HG02642 (cell line): ENCODE results near the gene FAM163A.
"Not testable (repeated sequence)": the region's sequence is repeated elsewhere in the genome, so short reads cannot be mapped to it uniquely, and the experiment has no call there.

Source experiments
- ATAC-seq: cut with Tn5 transposase; IDR thresholded peaks from one replicate; pipeline ENCODE4 v1.9.1; 2021; ENCODE audit warnings: mild to moderate bottlenecking; ENCODE audit not compliant: unreplicated experiment, poor library complexity

FAM163A gene

DNA sequence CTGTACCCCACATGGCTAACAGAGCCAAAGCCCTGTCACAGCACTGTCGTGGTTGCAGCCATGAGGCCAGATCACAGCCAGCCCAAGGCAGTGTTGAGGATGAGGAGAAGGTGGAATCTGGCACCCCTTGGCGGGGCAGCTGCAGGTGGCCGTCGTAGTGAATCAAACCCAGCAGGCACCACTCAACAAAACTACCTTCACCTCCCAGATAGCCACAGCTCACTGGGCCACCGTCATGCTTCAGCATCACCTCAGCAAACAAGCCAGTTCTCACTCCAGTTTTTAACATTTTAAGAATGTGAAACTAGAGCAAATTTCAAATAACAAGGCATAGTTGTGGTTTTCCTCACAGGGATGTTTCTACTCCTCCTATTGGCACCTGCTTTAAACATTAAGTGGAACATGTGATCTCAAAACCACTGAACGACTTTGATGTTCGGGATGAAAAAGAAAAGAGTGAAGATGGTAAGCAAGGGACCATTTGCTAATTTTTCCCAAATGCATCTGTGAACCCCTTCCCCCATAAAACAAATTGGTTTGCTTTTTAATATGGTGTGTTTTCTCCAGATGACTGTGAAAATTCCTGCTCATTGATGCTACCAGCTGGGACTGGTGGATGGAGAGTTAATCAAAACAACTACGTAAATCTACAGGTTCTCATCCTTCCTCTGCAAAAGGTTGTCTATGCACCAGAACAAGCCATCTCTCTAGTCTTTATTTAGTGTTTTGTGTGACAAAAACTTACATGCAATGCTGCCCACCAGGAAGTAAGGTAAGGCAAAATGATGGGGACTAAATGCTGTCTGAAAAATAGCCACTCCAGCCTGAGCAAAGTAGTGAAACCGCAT lies 89.0 kb downstream of the FAM163A start:
- ATAC-seq = no peak

GRCh38 chr1:179836686-179837445 lies 93.8 kb downstream of the FAM163A start:
- not testable (repeated sequence) for ATAC-seq

DNA sequence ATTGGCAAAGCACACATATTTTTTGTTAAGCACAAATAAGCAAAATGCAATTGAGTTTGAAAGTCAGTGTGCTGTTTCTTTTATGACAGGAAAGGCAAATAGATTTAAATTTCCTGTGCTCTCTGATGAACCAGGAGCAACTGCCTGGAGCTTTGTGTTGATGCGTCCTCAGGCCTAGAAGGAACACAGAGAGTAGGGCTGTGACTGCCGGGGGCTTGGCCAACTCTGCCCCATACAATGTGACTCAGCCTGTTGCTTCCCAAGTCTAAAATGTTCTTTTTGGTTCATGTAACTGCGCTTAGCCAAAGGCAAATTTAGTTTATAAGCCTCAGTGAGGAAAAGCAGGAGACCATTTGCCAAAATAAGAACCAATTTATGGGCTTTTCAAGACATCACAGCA lies 97.0 kb downstream of the FAM163A start:
- no peak for ATAC-seq

DNA sequence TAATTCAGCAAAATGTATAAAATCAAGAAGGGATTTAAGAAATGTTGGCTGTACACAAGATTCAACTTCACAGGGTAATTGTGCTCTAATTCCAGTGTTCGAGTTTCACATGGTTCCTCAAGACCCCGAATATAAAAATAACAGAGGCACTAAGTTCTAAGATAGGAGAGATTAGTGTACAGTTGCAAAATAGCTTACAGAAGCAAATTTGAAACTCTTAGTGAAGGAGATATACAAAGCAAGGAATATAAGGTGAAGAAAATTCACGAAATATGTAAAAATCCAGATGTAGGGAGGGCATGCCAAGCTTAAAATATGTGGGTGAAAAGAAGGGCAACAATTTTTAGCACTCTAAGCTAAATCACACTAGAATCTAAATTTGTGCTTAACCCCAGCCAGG lies 105.1 kb downstream of the FAM163A start:
- no peak for ATAC-seq

GRCh38 chr1:179853102-179853501 lies 110.0 kb downstream of the FAM163A start:
- no peak for ATAC-seq

DNA sequence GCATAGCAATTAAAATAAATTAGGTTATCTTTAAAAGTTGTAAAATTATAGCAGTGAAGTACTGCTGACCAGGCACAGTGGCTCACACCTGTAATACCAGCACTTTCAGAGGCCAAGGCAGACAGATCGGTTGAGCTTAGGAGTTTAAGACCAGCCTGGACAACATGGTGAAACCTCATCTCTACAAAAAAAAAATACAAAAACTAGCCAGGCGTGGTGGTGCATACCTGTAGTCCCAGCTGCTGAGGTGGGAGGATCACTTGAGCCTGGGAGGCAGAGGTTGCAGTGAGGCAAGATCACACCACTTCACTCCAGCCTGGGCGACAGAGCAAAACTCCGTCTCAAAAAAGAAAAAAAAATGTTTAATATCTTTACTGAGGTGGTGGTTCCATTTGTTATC lies 112.7 kb downstream of the FAM163A start:
- not testable (repeated sequence) for ATAC-seq

DNA sequence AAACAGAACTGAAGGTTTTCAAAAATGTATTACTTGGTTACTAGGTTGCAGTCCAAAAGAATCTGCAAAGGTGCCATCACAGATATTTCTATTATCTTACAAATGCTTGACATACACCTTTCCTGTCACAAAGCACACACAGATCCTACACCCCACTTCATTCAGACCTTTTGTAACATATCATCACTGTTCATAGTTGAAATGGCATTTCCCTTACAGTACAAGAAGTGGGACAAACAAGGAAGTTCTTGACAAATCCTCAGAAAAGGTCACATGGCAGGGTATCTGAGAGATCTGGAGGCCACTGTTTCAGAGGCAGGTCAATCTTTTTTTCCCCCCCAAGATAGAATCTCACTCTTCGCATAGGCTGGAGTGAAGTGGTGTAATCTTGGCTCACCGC lies 113.2 kb downstream of the FAM163A start:
- no peak for ATAC-seq

- no peak for ATAC-seq
These were observed 113.9 kb downstream of the FAM163A start for GRCh38 chr1:179857009-179857408.

DNA sequence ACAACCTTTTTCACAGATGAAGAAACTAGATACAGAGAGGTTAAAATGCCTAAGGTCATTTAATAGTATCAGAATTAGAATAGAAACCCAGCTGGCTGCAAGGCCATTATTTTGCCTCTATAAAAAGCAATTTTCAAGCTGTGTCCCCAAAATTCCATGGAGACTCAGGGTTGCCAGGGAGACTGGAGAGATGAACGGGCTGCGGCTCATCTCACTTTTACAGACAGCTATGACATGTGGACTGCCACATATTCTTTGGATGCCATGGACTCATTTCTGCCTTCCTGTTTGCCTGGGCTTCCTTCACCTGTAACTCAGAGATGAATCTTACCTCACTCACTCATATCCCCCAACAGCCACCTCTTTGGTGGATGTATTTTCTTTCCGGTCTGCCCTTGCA lies 117.6 kb downstream of the FAM163A start:
- no peak for ATAC-seq

DNA sequence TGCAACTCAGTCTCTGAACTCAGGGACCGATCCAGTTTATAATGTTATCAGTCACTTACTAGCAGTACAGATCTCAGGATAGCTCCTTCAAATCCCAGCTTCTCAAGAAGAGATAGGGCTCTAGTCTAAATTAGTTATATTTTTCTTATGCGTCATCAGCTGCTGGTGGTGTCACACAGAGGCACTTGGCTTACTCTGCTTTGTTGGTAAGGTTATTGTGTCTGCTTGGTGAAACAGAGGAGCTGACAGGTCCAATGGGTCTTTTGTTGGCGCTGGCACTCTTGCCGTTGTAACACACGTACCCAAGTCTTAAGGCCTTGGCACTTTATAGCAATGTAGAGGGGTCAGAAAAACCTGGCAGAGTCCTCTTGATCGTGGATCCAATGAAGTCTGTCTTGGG lies 122.3 kb downstream of the FAM163A start:
- no peak for ATAC-seq
